Loucy (cell line): Measurements from ENCODE around the gene AMIGO2.
"Not testable (repeated sequence)": the region's sequence is repeated elsewhere in the genome, so short reads cannot be mapped to it uniquely, and the experiment has no call there.

Source experiments
- H2AFZ ChIP-seq: fragments of 200-600 bp; sonication (generic); 2 replicates; pipeline ENCODE4 v1.6.0; 2016; ENCODE audit warnings: antibody characterized with exemption, mild to moderate bottlenecking, low read length, moderate library complexity
- H3F3A ChIP-seq: fragments of 200-600 bp; 2 replicates; pipeline ENCODE4 v1.6.0; 2016; ENCODE audit warnings: antibody characterized with exemption, low read depth, mild to moderate bottlenecking
- H3K27me3 ChIP-seq: fragments of 200-600 bp; sonication (generic); 2 replicates; pipeline ENCODE4 v1.6.1; 2014; ENCODE audit warnings: low read length, mild to moderate bottlenecking; ENCODE audit not compliant: insufficient read depth, poor library complexity, severe bottlenecking
- H3K36me3 ChIP-seq: fragments of 200-600 bp; sonication (generic); 2 replicates; pipeline ENCODE4 v1.6.1; 2016; ENCODE audit warnings: low read length; ENCODE audit not compliant: insufficient read depth
- H3K4me1 ChIP-seq: fragments of 200-600 bp; sonication (generic); 2 replicates; pipeline ENCODE4 v1.5.1; 2014; ENCODE audit warnings: low read length, mild to moderate bottlenecking; ENCODE audit not compliant: insufficient read depth, poor library complexity, severe bottlenecking
- H3K4me2 ChIP-seq: fragments of 200-600 bp; sonication (generic); 2 replicates; pipeline ENCODE4 v1.6.0; 2014; ENCODE audit warnings: antibody characterized with exemption, low read length, low read depth, mild to moderate bottlenecking; ENCODE audit not compliant: poor library complexity, severe bottlenecking
- H3K4me3 ChIP-seq: fragments of 200-600 bp; sonication (generic); 2 replicates; pipeline ENCODE4 v1.5.1; 2014; ENCODE audit warnings: low read length, mild to moderate bottlenecking, mixed read lengths; ENCODE audit not compliant: poor library complexity, severe bottlenecking
- H3K79me2 ChIP-seq: fragments of 200-600 bp; sonication (generic); 2 replicates; pipeline ENCODE4 v1.6.1; 2014; ENCODE audit warnings: low read length; ENCODE audit not compliant: insufficient read depth
- H3K9ac ChIP-seq: fragments of 200-600 bp; sonication (generic); 2 replicates; pipeline ENCODE4 v1.6.0; 2014; ENCODE audit warnings: mild to moderate bottlenecking, low read depth, low read length, moderate library complexity; ENCODE audit not compliant: poor library complexity, severe bottlenecking
- H3K9me2 ChIP-seq: fragments of 200-600 bp; sonication (generic); replicated peaks from 2 replicates; pipeline ENCODE4 v1.6.1; 2016; ENCODE audit warnings: low read depth, low read length, mixed read lengths
- H3K9me3 ChIP-seq: fragments of 200-600 bp; sonication (generic); 2 replicates; pipeline ENCODE4 v1.6.1; 2014; ENCODE audit warnings: mild to moderate bottlenecking, antibody characterized with exemption, low read length, low read depth; ENCODE audit not compliant: insufficient read depth
- H4K20me1 ChIP-seq: fragments of 200-600 bp; sonication (generic); 2 replicates; pipeline ENCODE4 v1.6.0; 2014; ENCODE audit warnings: antibody characterized with exemption, low read length, mild to moderate bottlenecking; ENCODE audit not compliant: insufficient read depth, poor library complexity, severe bottlenecking
- CTCF ChIP-seq: fragments of 200-600 bp; sonication (generic); conservative IDR thresholded peaks from 2 replicates; pipeline ENCODE4 v1.5.1; 2014; ENCODE audit warnings: mild to moderate bottlenecking, antibody characterized with exemption, low read length
- EZH2phosphoT487 ChIP-seq: fragments of 200-600 bp; IDR thresholded peaks from 2 replicates; pipeline ENCODE4 v1.6.1; 2018; ENCODE audit warnings: antibody characterized with exemption, mild to moderate bottlenecking, moderate library complexity, borderline replicate concordance

AMIGO2 gene

GRCh38 chr12:47120736-47121135 lies 41.0 kb upstream of the AMIGO2 start:
- Histone ChIP-seq H3K4me1 (peaks cover 6% of the 10 kb centered on the region), H3F3A (no peaks in the 10 kb centered on the region), H4K20me1 (no peaks in the 10 kb centered on the region), H3K9me2 (no peaks in the 10 kb centered on the region), H3K9ac (no peak overlapping the region), H3K27me3 (no peaks in the 10 kb centered on the region), H3K9me3 (no peaks in the 10 kb centered on the region), H3K36me3 (no peaks in the 10 kb centered on the region), H3K79me2 (no peaks in the 10 kb centered on the region), H2AFZ (no peak overlapping the region), H3K4me3 (no peak overlapping the region), H3K4me2 (no peak overlapping the region)
- TF ChIP-seq EZH2phosphoT487 = no peak

- not testable (repeated sequence) for H4K20me1 ChIP-seq, H3K27me3 ChIP-seq, H3K4me1 ChIP-seq, H3K79me2 ChIP-seq, H3F3A ChIP-seq, H3K9me3 ChIP-seq, H3K4me2 ChIP-seq, H3K9me2 ChIP-seq, H3K4me3 ChIP-seq, H3K9ac ChIP-seq, H3K36me3 ChIP-seq, H2AFZ ChIP-seq
Measured at GRCh38 chr12:47117305-47117704, 37.5 kb upstream of the AMIGO2 start.

GRCh38 chr12:47114481-47114892 lies 34.7 kb upstream of the AMIGO2 start:
- no peak overlapping the region for H3K4me3 ChIP-seq
- no peak overlapping the region for H3K4me2 ChIP-seq
- no peak overlapping the region for H2AFZ ChIP-seq
- H3K36me3 ChIP-seq = no peaks in the 10 kb centered on the region
- no peaks in the 10 kb centered on the region for H3K27me3 ChIP-seq
- no peaks in the 10 kb centered on the region for H3K4me1 ChIP-seq
- H3F3A ChIP-seq = no peaks in the 10 kb centered on the region
- H3K9ac ChIP-seq = no peak overlapping the region
- no peaks in the 10 kb centered on the region for H3K9me2 ChIP-seq
- no peak for TF ChIP-seq EZH2phosphoT487
- H3K9me3 ChIP-seq = no peaks in the 10 kb centered on the region
- H4K20me1 ChIP-seq = no peaks in the 10 kb centered on the region
- no peaks in the 10 kb centered on the region for H3K79me2 ChIP-seq

- Histone ChIP-seq H3K79me2 (no peaks in the 10 kb centered on the region), H3K4me2 (no peak overlapping the region), H3K9me3 (no peaks in the 10 kb centered on the region), H3K4me1 (peaks cover 4% of the 10 kb centered on the region), H3K36me3 (no peaks in the 10 kb centered on the region), H3K27me3 (no peaks in the 10 kb centered on the region), H4K20me1 (no peaks in the 10 kb centered on the region), H3F3A (no peaks in the 10 kb centered on the region), H2AFZ (no peak overlapping the region), H3K9ac (no peak overlapping the region), H3K4me3 (no peak overlapping the region), H3K9me2 (no peaks in the 10 kb centered on the region)
- TF ChIP-seq EZH2phosphoT487 (no peak), CTCF (no peak)
Measured at GRCh38 chr12:47112679-47113078, 32.9 kb upstream of the AMIGO2 start.
